ENCODE data around the gene C1orf21.
"Not testable (repeated sequence)": the region's sequence is repeated elsewhere in the genome, so short reads cannot be mapped to it uniquely, and the experiment has no call there.

C1orf21 gene, protein sequence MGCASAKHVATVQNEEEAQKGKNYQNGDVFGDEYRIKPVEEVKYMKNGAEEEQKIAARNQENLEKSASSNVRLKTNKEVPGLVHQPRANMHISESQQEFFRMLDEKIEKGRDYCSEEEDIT

DNA sequence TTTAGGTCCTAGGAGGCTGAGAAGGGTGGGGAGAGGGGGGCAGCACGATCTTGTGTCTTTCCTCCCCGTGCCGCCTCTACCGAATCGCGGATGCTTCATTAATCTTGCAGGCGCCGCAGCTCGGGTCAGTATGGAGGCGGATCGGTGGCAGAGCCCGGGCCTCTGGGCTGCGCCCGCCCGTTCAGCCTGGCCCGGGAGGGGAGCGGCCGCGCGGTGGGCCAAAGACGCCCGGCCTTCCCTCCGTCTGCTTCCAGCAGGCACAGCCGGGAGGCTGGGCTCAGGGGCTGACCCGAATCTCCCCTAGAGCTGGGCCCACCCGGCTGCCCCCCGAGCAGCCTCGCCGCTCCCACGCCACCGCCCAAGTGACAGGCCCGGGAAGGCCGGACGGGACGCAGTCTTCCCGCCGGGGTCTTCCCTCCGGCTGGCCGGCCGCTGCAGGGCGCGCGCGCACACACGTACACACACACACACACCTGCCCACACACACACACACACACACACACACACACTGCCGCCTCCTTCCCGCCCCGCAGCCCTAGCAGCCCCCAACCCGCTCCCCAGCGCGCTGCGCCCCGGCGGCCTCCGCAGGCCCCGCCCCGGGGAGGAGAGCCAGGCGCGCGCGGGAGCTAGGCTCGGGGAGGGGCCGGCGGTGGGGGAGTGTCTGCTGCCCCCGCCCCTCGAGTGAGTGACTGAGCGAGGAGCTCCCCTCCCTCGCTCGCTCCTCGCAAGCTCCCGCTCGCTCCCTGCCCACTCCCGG is at the start of gene C1orf21:
TSS of gene C1orf21 (plus strand) at position 718 of the 757 bp plus-strand sequence. CDS start 90,481 bp downstream, outside the sequence.
- DNase-seq = peak; percentile 79 to 86

DNA sequence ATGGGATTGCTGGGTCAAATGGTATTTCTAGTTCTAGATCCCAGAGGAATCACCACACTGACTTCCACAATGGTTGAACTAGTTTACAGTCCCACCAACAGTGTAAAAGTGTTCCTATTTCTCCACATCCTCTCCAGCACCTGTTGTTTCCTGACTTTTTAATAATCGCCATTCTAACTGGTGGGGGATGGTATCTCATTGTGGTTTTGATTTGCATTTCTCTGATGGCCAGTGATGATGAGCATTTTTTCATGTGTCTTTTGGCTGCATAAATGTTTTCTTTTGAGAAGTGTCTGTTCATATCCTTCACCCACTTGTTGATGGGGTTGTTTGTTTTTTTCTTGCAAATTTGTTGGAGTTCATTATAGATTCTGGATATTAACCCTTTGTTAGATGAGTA is 49.0 kb upstream of the C1orf21 start:
- not testable (repeated sequence) for DNase-seq

DNA sequence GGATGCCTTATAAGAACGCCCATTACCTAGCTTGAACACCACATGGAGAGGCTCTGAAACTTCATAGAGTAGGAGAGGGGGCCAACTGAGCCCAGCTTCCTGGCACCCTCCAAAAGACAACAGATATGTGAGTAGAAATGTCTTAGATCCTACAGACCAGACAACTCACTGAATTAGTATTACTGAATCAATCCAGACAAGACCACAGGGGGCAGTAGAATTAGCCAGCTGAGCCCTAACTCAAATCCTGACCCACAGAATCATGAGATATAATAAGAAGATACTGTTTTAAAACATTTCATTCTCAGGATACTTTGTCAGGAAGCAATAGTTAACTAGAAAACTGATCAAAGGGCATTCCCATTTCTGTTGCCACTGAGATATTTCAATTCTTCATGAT is 45.8 kb upstream of the C1orf21 start:
- no peak for DNase-seq

DNA sequence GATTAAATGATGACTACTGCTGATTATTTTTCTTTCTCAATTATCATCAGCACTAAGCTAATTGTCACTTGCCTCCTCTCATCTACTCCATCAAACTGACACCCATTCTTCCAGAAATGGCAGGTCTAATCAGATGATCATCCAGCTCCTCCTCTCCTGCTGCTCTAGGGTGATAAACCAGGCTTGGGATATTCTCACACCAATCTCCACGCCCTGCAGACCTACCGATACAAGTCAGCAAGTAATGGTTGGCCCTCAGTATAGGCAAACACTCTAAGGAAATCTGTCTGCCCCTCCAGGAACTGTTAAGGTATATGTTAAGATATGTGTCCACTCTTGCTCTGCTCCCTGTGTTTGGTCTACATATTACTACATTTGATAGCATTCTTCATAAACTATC is 36.3 kb upstream of the C1orf21 start:
- no peak for DNase-seq

DNA sequence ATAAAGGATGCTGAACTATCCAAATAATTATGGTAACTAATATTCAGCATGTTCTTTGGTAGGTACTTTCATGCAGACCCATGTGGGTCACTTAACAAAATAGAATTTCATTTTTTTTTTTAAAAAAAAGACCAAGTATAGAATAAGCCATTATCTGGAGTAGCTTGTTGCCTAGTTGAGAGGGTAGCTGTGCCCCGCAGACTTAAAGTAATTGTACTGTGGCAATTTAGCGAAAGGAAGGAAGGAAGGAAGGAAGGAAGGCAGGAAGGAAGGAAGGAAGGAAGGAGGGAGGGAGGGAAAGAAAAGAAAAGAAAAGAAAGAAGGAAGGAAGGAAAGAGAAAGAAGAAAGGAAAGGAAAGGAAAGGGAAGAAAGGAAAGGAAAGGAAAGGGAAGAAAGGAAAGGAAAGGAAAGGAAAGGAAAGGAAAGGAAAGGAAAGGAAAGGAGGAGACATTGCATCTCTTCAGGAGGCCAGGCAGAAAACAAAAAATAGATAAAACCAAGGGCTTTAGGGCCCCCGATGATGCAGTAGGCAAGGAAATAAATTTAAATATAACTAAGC is 35.3 kb upstream of the C1orf21 start:
- no peak for DNase-seq

DNA sequence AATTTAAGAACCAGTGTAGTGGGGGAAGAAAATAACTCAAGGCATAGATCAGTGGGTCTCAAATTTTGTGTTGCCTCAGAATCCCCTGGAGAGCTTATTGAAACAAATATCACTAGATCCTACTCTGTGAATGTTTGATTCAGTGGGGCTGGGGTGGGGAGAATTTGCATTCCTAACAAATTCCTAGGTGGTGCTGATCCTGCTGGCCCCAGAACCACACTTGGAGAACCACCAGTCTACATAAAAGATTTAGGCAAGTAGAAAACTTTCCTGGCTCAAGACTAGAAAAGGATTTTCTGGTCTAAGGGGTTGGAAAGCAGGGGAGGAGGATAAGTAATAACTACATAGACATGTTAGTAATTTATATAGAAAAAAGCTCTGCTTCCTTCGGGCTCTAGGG is 34.1 kb upstream of the C1orf21 start:
- DNase-seq = no peak

DNA sequence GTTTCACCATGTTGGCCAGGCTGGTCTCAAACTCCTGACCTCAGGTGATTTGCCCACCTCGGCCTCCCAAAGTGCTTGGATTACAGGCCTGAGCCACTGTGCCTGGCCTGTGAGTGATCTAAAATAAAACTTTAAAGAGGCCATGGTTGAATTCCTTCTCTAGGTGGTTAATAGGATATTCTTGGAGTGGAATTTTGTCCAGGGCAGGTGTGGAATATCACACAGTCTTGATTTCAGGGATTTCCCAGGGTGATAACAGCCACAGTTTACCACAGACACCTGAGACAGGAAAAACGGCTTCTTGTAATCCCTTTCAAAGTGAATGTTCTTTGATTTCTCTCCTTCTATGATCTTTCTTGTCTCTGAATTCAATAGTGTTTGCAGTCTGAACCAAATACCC is 32.1 kb upstream of the C1orf21 start:
- no peak for DNase-seq

DNA sequence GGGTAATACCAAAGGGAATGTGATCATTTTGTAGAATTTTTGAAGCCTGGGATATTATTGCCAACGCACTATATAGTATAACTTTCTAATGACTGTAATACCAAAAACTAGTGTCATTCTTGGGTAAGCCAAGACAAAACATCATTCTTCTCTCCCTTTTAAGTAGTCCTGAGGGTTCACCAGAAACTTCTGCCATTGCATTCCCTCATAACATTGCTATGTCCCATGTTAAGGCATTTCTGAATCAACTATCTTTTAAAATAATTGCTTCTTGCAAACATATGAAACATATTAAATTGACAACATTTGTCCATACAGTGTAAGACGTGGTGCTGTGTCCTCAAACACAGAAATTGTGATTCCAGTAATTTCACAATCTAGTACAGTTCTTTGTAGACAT is 29.9 kb upstream of the C1orf21 start:
- no peak for DNase-seq

DNA sequence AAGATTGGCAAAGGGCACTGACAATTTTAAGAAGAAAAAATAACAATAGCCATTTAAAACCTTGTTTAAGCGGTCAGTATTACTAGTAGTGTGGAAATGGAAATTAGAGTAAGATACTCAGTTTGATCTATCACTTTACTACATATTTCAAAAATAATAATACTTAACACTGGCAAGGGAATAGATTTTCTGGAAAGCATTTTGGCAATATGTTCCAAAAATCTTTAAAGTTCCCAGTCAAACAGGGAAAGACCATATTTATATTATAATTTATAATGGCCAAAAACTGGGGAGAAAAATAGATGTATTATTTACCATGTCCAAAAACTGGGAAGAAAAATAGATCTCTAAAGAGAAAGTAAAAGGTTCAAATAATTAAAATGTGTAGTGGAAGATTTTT is 28.6 kb upstream of the C1orf21 start:
- no peak for DNase-seq

DNA sequence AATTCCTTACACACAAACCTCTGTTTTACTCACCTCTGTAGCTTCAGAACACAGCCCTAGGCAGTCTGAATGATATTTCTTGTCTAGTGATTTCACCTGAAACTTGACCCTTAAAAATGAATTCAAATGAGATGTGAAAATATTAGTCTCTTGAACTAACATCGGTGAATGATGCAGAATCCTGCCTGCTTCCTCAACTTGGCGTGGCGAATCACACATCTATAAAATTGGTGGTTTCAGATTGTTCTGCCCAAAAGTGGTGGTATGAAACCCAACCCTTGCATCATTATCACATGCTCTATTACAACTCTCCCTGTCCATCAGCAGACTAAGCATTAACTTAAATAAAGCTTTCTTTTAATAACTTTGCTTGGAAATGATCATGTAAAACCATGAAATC is 26.9 kb upstream of the C1orf21 start:
- no peak for DNase-seq

DNA sequence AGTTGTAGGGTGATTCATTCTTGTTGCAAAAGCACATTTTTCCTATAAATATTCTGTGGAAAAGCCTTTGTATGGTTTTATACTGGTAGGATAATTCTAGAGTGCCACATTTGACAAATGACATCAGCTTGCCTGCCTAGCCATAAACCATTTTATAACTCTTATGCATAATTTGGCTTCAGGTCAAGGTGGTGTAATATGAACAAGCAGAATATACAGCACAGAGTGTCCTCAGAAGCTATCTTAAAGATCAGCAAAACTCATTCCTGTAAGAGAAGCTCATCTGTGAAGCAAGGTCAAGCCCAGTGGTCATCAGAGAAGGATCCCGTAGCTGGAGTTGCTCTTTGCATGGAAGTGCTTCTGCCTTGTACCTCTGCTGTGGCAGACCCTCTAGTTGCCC is 24.0 kb upstream of the C1orf21 start:
- no peak for DNase-seq

DNA sequence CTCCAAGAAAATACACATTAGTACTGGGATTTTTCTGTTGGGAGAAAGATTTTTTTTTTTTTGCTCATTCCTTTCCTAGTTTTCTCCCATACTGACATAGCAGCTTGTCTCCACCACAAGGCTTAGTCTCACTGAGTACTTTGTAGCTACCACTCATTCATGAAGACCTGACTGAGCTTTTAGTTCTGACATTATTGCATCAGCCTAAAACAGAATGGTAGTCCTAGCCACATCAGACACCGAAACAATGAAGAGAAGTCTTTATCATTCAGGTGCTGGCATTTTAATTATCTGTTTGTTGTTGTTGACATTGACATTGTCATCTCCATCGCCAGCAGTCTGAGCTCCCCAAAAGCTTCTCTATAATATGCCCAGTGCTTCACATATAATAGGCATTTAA is 21.1 kb upstream of the C1orf21 start:
- no peak for DNase-seq

DNA sequence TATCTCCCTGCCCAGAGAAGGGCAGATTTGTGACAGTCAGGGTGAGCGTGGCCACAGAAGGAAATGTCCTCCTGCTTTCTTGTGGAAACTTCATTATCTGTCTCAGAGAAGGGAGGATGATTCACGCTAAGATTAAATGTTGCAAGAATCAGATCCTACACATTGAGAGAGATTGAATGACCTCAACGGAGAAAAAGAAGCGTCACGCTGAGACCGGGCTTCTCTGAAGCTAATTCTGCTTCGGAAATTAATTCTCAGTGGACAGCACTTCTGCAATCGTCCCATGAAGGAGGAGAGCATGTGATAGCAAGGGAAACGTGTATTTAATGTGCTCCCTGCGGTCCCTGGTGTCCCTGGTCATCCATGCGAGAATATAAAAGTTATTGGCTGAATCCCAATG is 19.8 kb upstream of the C1orf21 start:
- no peak for DNase-seq

DNA sequence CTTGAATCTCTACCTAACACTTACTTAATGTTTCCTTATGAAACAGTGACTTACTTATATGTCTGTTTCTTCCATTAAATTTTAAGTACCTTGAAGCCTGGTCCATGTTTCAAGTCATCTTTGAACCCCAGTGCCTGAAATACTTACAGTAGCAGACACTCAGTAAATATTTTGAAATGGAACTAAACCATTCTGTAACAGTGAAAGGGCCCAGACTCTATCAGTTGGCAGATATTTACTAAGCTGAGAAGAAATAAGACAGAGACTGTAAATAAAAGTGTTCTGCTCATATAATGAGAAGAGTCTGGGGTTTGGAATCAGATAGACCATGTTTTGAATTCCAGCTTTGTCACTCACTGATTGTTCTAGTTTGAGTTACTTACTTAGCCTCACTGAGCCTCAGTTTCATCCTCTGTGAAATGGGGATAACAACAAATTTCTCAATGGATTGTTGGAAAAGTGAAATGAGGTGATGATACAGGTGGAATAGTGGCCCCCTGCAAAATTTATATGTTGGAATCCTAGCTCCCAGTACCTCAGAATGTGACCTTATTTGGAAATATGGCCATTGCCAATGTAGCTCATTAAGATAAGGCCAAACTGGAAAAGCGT is 19.3 kb upstream of the C1orf21 start:
- no peak for DNase-seq

DNA sequence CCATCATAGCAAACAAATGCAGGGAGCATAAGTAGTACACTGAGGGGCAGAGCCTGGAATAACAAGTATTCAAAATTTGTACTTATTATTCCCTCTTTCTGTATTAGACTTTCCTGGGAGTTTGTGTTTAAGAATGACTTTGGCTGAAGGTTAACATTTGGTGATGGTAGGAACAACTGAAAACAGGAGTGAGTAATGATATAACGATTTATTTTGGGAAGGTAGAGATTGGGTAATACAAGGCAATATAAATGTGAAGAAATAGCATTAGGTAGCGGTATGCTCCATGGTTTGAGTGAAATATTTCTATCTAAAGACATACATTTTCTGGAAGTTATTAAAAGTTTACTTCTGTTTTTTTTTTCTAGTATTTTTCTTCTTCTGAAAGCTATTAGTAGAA is 18.5 kb upstream of the C1orf21 start:
- no peak for DNase-seq

DNA sequence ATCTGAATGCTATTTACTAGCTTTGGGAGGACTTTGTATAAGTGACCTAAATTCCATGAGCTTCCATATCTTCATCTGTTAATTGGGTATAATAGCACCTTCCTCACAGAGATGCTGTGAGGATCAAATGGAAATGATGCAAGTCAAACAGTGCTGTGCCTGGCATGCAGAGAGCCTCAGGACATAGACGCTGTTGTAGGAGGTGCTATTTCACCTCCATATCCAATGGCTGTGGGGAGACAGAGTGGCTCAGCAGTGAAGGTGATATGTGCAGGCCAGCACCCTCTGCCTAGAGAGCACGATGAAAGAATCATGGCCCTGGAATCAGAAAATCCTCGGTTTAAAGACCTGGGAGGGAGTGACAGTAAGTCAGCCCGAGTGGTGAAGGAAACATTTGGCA is 16.0 kb upstream of the C1orf21 start:
- no peak for DNase-seq

DNA sequence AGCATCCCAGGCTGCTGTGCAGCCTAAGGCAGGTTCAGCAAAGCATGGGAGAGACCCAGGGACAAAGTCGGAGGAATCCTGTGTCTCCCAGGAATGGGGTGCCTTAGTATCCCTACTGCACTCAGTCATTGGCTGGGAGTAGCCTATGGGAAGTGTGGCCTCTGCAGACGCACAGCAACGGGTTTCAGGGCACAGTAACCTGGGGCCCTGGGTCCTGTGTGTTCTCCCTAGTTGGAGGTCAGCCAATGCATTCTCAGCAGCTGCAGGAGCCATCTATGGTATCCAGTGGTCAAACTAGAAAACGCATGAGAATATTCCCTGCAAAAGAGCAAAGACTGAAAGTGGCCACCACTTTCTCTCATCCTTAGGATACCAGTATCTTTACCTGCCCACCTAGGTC is 13.7 kb upstream of the C1orf21 start:
- no peak for DNase-seq

DNA sequence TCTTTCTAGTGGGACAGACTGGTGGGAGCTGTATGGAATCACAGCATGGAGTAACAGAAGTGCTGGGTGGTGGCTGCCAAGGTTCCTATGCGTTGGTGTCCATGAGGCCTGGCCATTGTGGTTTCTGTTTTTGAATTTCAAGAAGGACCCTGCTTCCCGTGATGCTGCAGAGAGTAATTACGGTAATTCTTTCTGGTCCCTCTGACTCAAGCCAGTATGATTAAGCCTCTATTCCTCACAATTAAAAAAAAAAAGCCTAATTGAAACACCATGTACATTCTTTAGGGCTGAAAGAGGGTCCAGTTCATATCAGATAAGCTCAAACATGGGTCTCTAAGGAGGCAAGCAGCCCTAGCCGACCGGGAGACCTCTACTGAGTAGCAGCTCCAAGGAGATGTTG is 10.5 kb upstream of the C1orf21 start:
- no peak for DNase-seq

DNA sequence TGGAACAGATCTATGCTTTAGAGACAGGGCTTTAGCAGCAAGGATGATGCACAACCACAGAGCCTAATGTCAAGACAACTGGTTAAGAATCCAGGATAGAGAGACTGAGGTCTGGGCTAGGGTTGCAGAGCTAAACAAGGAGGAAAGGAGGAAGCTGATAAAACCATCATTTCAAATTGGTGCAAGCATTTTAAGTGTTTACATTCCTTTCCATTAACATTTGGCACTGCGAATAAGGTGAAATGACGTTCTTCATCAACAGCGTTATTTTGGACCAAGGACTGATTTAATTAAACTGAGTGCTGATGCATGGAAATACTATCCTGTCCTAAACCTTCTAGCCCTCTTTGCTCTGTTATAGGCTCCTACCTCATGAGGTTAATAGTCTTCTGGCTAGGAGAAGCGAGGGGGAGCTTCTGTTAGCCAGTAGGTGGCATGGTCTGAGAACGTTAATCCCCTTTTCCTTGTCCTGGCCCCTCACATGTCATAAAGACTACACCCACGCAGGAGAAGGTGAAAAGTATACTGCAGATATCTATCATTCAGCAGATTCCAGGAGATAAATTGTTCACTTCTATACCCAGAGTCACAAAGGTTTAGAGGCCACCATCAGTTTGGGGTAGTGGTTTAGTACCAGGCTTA is 7.6 kb upstream of the C1orf21 start:
- DNase-seq = peak in 1 of 2 experiments; percentile 28

DNA sequence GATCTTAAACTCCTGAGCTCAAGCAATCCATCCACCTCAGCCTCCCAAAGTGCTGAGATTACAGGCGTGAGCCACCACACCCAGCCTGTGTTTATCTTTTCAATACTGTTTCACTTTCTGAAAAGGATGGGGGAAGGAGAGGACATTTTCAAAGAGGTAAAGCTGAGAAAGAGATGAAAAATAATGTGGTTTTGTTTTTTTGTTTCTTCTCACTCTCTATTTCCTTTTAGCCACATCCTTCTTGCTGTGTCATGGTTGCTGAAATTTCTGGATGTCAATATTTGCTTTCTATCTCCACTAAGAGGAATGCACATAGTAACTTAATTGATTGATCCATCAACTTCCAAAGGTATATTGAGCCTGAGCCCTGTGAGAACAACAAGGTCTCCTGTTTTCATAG is 6.4 kb upstream of the C1orf21 start:
- DNase-seq = no peak

DNA sequence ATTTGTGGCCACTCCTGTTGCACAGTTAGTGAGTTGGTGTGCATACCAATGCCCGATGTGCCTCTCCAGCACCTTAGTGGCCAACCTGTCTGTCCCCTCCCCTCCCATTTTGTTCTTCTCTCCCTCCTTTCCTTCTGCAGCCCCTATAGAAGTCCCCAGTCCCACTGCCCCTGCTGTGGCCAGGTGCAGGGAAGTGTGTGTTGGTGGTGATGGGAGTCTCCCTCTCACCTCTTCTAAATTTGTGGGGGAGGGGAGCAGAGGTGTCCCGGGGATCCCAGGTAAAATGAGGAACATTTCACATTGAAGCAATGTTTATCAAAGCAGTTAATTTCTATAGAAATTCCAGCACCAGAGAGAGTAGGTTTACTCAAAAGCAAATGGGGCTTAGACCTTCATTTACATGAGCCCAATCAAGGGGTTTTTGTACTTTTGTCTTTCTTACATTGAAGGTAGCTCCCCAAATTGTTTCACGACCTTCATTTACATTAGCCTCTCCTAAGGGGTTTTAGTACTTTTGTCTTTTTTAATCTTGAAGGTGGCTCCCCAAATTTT is 3.0 kb upstream of the C1orf21 start:
- no peak for DNase-seq

DNA sequence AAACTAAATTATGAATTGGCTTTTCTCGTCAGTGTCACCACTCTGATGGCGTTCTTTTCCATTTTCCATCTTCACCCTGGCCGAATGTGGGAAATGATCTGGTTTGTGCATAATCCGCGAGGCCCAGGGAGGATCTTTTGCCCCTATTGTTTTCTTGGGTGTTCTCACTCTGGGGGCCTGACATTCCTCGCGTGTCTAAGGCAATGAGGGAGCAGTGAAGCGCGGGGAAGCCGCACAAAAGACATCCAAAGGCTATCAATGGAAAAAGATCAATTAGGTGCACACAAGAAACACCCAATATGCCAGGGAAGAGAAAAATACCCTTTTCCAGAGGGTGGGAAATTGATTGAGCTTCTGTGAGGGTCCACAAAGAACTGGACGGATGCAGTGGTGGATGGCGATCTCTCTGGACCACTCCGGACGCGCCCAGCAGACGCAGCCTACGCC is 941 bp upstream of the C1orf21 start:
- DNase-seq = peak in 1 of 2 experiments; percentile 7

DNA sequence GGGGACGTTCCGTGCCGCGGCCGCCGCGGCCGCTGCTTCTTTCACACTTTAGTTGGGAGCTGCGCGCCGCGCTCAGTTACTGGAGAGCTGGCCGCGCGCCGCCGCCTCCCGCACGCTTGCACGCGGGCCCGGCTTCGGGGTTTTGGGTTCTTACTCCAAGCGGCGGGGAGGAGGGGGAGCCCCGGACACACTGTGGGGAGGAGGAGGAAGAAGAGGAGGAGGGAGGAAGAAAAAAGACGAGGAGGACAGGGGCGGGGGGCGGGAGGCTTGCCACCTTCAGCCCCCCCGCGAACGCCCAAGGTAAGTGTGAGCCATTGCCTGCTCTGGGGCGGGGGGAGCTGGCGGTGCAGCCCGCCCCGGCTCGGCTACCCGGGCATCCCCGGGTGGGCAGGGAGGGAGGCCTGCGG is 243 bp downstream of the C1orf21 start:
- no peak for DNase-seq

Measured in NCI-H524 (cell line).